HG03457 (cell line): ENCODE measurements around the gene RYR3.

Experiments
- ATAC-seq: cut with Tn5 transposase; IDR thresholded peaks from one replicate; pipeline ENCODE4 v1.9.1; 2021; ENCODE audit warnings: moderate number of reproducible peaks; ENCODE audit not compliant: unreplicated experiment

The RYR3 gene

GRCh38 chr15:33317896-33318295, 7.1 kb downstream of the RYR3 start:
- no peak for ATAC-seq

GRCh38 chr15:33320017-33320416, 9.2 kb downstream of the RYR3 start:
- no peak for ATAC-seq

GRCh38 chr15:33322091-33322490, 11.3 kb downstream of the RYR3 start:
- ATAC-seq, result no peak

GRCh38 chr15:33324609-33325008, 13.8 kb downstream of the RYR3 start:
- no peak for ATAC-seq

GRCh38 chr15:33326908-33327307, 16.1 kb downstream of the RYR3 start:
- ATAC-seq, result no peak

- ATAC-seq, result no peak
These were observed 17.3 kb downstream of the RYR3 start for GRCh38 chr15:33328106-33328505.

GRCh38 chr15:33329457-33329856, 18.7 kb downstream of the RYR3 start:
- ATAC-seq, result no peak

- ATAC-seq, result no peak
These were observed 20.2 kb downstream of the RYR3 start for GRCh38 chr15:33330931-33331330.

- no peak for ATAC-seq
These were observed 31.2 kb downstream of the RYR3 start for GRCh38 chr15:33341953-33342352.

GRCh38 chr15:33343275-33343674, 32.5 kb downstream of the RYR3 start:
- ATAC-seq, result no peak

GRCh38 chr15:33344111-33344510, 33.3 kb downstream of the RYR3 start:
- ATAC-seq, result no peak

GRCh38 chr15:33344530-33344929, 33.8 kb downstream of the RYR3 start:
- no peak for ATAC-seq

- no peak for ATAC-seq
These were observed 43.6 kb downstream of the RYR3 start for GRCh38 chr15:33354411-33354810.

- no peak for ATAC-seq
These were observed 47.1 kb downstream of the RYR3 start for GRCh38 chr15:33357845-33358244.

- ATAC-seq, result no peak
These were observed 47.5 kb downstream of the RYR3 start for GRCh38 chr15:33358306-33358705.

- no peak for ATAC-seq
These were observed 50.1 kb downstream of the RYR3 start for GRCh38 chr15:33360886-33361285.

GRCh38 chr15:33369941-33370622, 59.3 kb downstream of the RYR3 start:
- ATAC-seq, result no peak

- ATAC-seq, result no peak
These were observed 59.9 kb downstream of the RYR3 start for GRCh38 chr15:33370623-33371020.

- ATAC-seq, result no peak
These were observed 60.4 kb downstream of the RYR3 start for GRCh38 chr15:33371159-33371558.

GRCh38 chr15:33374226-33374914, 63.6 kb downstream of the RYR3 start:
- ATAC-seq, result no peak

GRCh38 chr15:33375236-33375635, 64.5 kb downstream of the RYR3 start:
- ATAC-seq, result no peak

GRCh38 chr15:33377204-33377603, 66.4 kb downstream of the RYR3 start:
- ATAC-seq, result no peak
